K562 (cell line): ENCODE data around the gene CD164L2. TPM values are rescaled to one million over a fixed set of nuclear protein-coding genes. Genes with fewer than 3 reads are reported as not detected.

ENCODE experiments used
- ATAC-seq: fragments of 200-7000 bp; cut with Tn5 transposase; 3 replicates; pipeline ENCODE4 v1.9.1; 2020; ENCODE audit warnings: moderate library complexity
- BruUV-seq: library from RNA; stranded (reverse); fragments of 400-500 nt; replicated peaks from 2 replicates; lab custom pipeline; 2021; lab: Mats Ljungman, UMichigan
- CTCF ChIA-PET: fragments of 300-600 bp; formaldehyde crosslinking; extraction: SDS; loops from one replicate; lab custom pipeline; 2021; ENCODE audit warnings: low intra/inter-chr PET ratio; lab: Yijun Ruan, JAX
- POLR2A ChIA-PET: fragments of 300-600, 350-650 bp; sonication (Branson Sonifier 250); formaldehyde crosslinking; extraction: SDS; loops from one replicate; lab custom pipeline; 2021; ENCODE audit warnings: antibody characterized with exemption, inconsistent platforms; lab: Yijun Ruan, JAX
- DNase-seq, 4 experiments: peaks; one replicate each; pipeline versions ENCODE4 v3.0.0 to v3.0.0-alpha.2; 2011 to 2018; ENCODE audit warnings: low spot score in 3 of 4, mixed read lengths in 3 of 4; ENCODE audit errors: extremely low read depth in 1 of 4
- FAIRE-seq: peaks from 2 replicates; lab custom pipeline; 2011; peaks lifted over from hg19 to GRCh38; lab: Jason Lieb, UNC
- H2AFZ ChIP-seq: 2 replicates; pipeline ENCODE4 v1.6.0; 2011; ENCODE audit warnings: low read depth, low read length, control low read depth, inconsistent platforms
- H3K27ac ChIP-seq: fragments of 200-600 bp; 3 replicates; pipeline ENCODE4 v1.8.0; 2011; ENCODE audit warnings: low read depth, mild to moderate bottlenecking, control low read depth, inconsistent platforms, low read length, moderate library complexity, mixed read lengths; ENCODE audit errors: extremely low read depth
- H3K27me3 ChIP-seq, 2 experiments: fragments of 300-600 bp in 1 of 2; 2 replicates in 1 of 2; 3 replicates in 1 of 2; pipeline versions ENCODE4 v1.6.0 to v1.8.0; 2011; ENCODE audit warnings: inconsistent platforms in 2 of 2, low read length in 2 of 2, mild to moderate bottlenecking in 1 of 2, mixed read lengths in 1 of 2, moderate library complexity in 1 of 2; ENCODE audit not compliant: control insufficient read depth in 2 of 2, insufficient read depth in 2 of 2
- H3K36me3 ChIP-seq: fragments of 300-600 bp; 3 replicates; pipeline ENCODE4 v1.8.0; 2011; ENCODE audit warnings: mild to moderate bottlenecking, low read length, inconsistent platforms; ENCODE audit not compliant: control insufficient read depth, insufficient read depth
- H3K4me1 ChIP-seq, 2 experiments: fragments of 200-600 bp in 1 of 2; replicated peaks in 1 of 2; 2 replicates in 1 of 2; 3 replicates in 1 of 2; pipeline versions ENCODE4 v1.5.1 to v1.8.0; 2011; ENCODE audit warnings: inconsistent platforms in 2 of 2, low read length in 2 of 2, mild to moderate bottlenecking in 1 of 2, mixed read lengths in 1 of 2, moderate library complexity in 1 of 2; ENCODE audit not compliant: control insufficient read depth in 2 of 2, insufficient read depth in 2 of 2
- H3K4me2 ChIP-seq: 2 replicates; pipeline ENCODE4 v1.6.1; 2011; ENCODE audit warnings: low read length, control low read depth, inconsistent platforms, mixed read lengths; ENCODE audit not compliant: insufficient read depth
- H3K4me3 ChIP-seq: fragments of 200-600 bp; sonication (generic), shearing (Covaris generic); 2 replicates; pipeline ENCODE4 v1.5.1; 2016; ENCODE audit warnings: control low read depth, inconsistent platforms
- H3K79me2 ChIP-seq: fragments of 200-600 bp; 3 replicates; pipeline ENCODE4 v1.8.0; 2011; ENCODE audit warnings: low read length, inconsistent platforms; ENCODE audit not compliant: control insufficient read depth, insufficient read depth
- H3K9ac ChIP-seq, 2 experiments: 2 replicates each; pipeline versions ENCODE4 v1.6.0 to v1.6.1; 2011; ENCODE audit warnings: low read depth in 2 of 2, low read length in 2 of 2, control low read depth in 1 of 2, inconsistent platforms in 1 of 2, mild to moderate bottlenecking in 1 of 2, mixed read lengths in 1 of 2; ENCODE audit not compliant: insufficient read depth in 1 of 2
- H3K9me1 ChIP-seq: one replicate; pipeline ENCODE4 v1.6.0; 2011; ENCODE audit warnings: inconsistent platforms, mild to moderate bottlenecking, low read length, moderate library complexity; ENCODE audit not compliant: control insufficient read depth, insufficient read depth
- H3K9me3 ChIP-seq: replicated peaks from 2 replicates; pipeline ENCODE4 v1.5.1; 2011; ENCODE audit warnings: low read depth, low read length, inconsistent platforms; ENCODE audit not compliant: control insufficient read depth, insufficient read depth
- H4K20me1 ChIP-seq: replicated peaks from 2 replicates; pipeline ENCODE4 v1.6.1; 2011; ENCODE audit warnings: low read length, inconsistent platforms, mixed read lengths; ENCODE audit not compliant: control insufficient read depth, insufficient read depth
- BRD4 ChIP-seq: fragments of 200-600 bp; sonication (generic); IDR thresholded peaks from 2 replicates; pipeline ENCODE4 v1.6.1; 2017; ENCODE audit warnings: inconsistent platforms
- CBX5 ChIP-seq: IDR thresholded peaks from 2 replicates; pipeline ENCODE4 v1.6.1; 2014; ENCODE audit warnings: low read depth, borderline replicate concordance
- DMBX1 ChIP-seq: fragments of 250-450 bp; sonication (Bioruptor Pico); IDR thresholded peaks from 2 replicates; pipeline ENCODE4 v1.8.0; 2022; ENCODE audit warnings: inconsistent platforms, mild to moderate bottlenecking, moderate library complexity, borderline replicate concordance
- NCOA6 ChIP-seq: fragments of 450-650 bp; IDR thresholded peaks from 2 replicates; pipeline ENCODE4 v1.6.1; 2017; ENCODE audit warnings: mild to moderate bottlenecking
- POLR2B ChIP-seq: fragments of 450-650 bp; IDR thresholded peaks from 2 replicates; pipeline ENCODE4 v1.6.1; 2018; ENCODE audit warnings: low read depth; ENCODE audit not compliant: partially characterized antibody
- PURB ChIP-seq: sonication (generic); formaldehyde crosslinking; IDR thresholded peaks from 2 replicates; pipeline ENCODE4 v1.9.0; 2021; ENCODE audit warnings: low read depth, mild to moderate bottlenecking, missing genetic modification reagents
- SMARCE1 ChIP-seq: fragments of 450-650 bp; IDR thresholded peaks from 2 replicates; pipeline ENCODE4 v1.7.1; 2016; ENCODE audit warnings: mild to moderate bottlenecking
- ZEB2 ChIP-seq: fragments of 450-650 bp; IDR thresholded peaks from 2 replicates; pipeline ENCODE4 v1.6.1; 2016
- ZFP91 ChIP-seq: sonication (generic); formaldehyde crosslinking; IDR thresholded peaks from 2 replicates; pipeline ENCODE4 v1.8.0; 2022; ENCODE audit warnings: mild to moderate bottlenecking, missing genetic modification reagents
- WGBS: fragments of 100-300 bp; shearing (Covaris generic); methylation state at CpG from one replicate; pipeline ENCODE4 v1.1.6; 2016; ENCODE audit warnings: low coverage, mixed read lengths; ENCODE audit not compliant: insufficient coverage; ENCODE audit errors: missing lambda C conversion rate; 5-methylcytosine and 5-hydroxymethylcytosine counted together
- in situ Hi-C: fragments of 300-500 bp; cut with MboI; formaldehyde crosslinking; loops from 4 replicates; pipeline ENCODE4 v1.15.0; 2018; ENCODE audit warnings: inconsistent platforms, mixed read lengths
- intact Hi-C: fragments of 100-400 bp; cut with micrococcal nuclease; formaldehyde crosslinking; loops from 2 replicates; pipeline ENCODE4 v1.14.2; 2022
- polyA plus RNA-seq, 8 experiments: library from polyadenylated mRNA; depleted of rRNA in 4 of 8; stranded (reverse) in 5 of 8; unstranded in 3 of 8; fragments of >200 nt; fragmentation: Nextera tagmentation in 2 of 8; fragmentation: Illumina TruSeq in 1 of 8; extraction: Ambion mirVana in 2 of 8; extraction: Trizol in 1 of 8; gene quantifications; 2 replicates each; pipeline versions ENCODE4 v1.2.1 to v1.2.3, GENCODE V29; 2011 to 2014; ENCODE audit warnings: inconsistent platforms in 1 of 8, missing spikeins in 1 of 8
- total RNA-seq, 7 experiments: library from RNA; depleted of rRNA in 6 of 7; stranded (reverse); fragments of >200 nt in 6 of 7; fragmentation: Illumina TruSeq in 2 of 7; extraction: Trizol in 2 of 7; gene quantifications; 2 replicates each; pipeline versions ENCODE4 v1.2.1 to v1.2.3, GENCODE V29; 2011 to 2021; ENCODE audit warnings: low replicate concordance in 1 of 7
- TF ChIP-seq, protein P1 (sequence below), 2 experiments: fragments of 450-650 bp; IDR thresholded peaks; 2 replicates each; pipeline ENCODE4 v1.6.1; 2016; ENCODE audit warnings: mild to moderate bottlenecking in 2 of 2, borderline replicate concordance in 1 of 2, low read depth in 1 of 2, moderate library complexity in 1 of 2
- TF ChIP-seq, protein P2 (sequence below): fragments of 200-800 bp; sonication (Bioruptor generic); IDR thresholded peaks from 2 replicates; pipeline ENCODE4 v1.6.1; 2017; ENCODE audit warnings: missing genetic modification characterization, missing compliant biosample characterization

CD164L2 gene
- total and polyA plus RNA-seq, 9 of the 15 experiments (the other 6 are each of a cell fraction or from before 2014, with no cell fraction given), result 0.08 to 0.92 (median 0.38) TPM; not detected in 1

DNA sequence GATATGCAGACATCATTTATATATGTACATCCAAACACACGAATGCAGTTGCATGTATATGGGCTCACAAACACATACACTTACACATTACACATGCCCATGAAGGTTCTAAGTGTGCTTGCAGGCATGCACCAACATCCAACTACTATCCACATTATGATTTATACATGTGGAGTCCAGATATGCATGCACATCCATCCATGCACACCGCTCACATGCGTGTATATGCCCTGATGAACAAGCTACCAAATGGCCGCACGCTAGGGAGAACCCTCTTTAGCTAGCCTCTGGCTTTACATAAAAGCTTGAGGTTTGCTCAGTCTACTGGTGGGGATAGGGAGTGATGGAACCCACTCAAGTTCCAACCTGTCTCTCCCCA, 17.8 kb upstream of the CD164L2 start:
- ATAC-seq (no peak), DNase-seq (no peak), FAIRE-seq (no peak)
- POLR2A ChIA-PET, result interaction anchor here (0.5 to 2.8 kb wide), 5 partner anchors 10 to 201 kb away, joined by 3 to 23 read pairs (median 5); partner anchors contain the start of gene SYTL1
- Histone ChIP-seq H3K4me2 (no peak overlapping the region), H3K36me3 (peaks cover 15% of the 10 kb centered on the region; the same call in 2 of the 3 replicates), H3K27me3 (no peaks in the 10 kb centered on the region), H3K9ac (no peak overlapping the region), H3K4me1 (peaks cover 0 to 23% of the 10 kb centered on the region in 2 experiments; a peak in 3 of 5 replicates), H3K79me2 (no peaks in the 10 kb centered on the region), H3K9me1 (no peaks in the 10 kb centered on the region), H3K27ac (no peak overlapping the region), H3K9me3 (no peaks in the 10 kb centered on the region), H2AFZ (no peak overlapping the region), H3K4me3 (no peak overlapping the region), H4K20me1 (no peaks in the 10 kb centered on the region)
- intact Hi-C loops, result no loop called here
- TF ChIP-seq, protein P1, sequence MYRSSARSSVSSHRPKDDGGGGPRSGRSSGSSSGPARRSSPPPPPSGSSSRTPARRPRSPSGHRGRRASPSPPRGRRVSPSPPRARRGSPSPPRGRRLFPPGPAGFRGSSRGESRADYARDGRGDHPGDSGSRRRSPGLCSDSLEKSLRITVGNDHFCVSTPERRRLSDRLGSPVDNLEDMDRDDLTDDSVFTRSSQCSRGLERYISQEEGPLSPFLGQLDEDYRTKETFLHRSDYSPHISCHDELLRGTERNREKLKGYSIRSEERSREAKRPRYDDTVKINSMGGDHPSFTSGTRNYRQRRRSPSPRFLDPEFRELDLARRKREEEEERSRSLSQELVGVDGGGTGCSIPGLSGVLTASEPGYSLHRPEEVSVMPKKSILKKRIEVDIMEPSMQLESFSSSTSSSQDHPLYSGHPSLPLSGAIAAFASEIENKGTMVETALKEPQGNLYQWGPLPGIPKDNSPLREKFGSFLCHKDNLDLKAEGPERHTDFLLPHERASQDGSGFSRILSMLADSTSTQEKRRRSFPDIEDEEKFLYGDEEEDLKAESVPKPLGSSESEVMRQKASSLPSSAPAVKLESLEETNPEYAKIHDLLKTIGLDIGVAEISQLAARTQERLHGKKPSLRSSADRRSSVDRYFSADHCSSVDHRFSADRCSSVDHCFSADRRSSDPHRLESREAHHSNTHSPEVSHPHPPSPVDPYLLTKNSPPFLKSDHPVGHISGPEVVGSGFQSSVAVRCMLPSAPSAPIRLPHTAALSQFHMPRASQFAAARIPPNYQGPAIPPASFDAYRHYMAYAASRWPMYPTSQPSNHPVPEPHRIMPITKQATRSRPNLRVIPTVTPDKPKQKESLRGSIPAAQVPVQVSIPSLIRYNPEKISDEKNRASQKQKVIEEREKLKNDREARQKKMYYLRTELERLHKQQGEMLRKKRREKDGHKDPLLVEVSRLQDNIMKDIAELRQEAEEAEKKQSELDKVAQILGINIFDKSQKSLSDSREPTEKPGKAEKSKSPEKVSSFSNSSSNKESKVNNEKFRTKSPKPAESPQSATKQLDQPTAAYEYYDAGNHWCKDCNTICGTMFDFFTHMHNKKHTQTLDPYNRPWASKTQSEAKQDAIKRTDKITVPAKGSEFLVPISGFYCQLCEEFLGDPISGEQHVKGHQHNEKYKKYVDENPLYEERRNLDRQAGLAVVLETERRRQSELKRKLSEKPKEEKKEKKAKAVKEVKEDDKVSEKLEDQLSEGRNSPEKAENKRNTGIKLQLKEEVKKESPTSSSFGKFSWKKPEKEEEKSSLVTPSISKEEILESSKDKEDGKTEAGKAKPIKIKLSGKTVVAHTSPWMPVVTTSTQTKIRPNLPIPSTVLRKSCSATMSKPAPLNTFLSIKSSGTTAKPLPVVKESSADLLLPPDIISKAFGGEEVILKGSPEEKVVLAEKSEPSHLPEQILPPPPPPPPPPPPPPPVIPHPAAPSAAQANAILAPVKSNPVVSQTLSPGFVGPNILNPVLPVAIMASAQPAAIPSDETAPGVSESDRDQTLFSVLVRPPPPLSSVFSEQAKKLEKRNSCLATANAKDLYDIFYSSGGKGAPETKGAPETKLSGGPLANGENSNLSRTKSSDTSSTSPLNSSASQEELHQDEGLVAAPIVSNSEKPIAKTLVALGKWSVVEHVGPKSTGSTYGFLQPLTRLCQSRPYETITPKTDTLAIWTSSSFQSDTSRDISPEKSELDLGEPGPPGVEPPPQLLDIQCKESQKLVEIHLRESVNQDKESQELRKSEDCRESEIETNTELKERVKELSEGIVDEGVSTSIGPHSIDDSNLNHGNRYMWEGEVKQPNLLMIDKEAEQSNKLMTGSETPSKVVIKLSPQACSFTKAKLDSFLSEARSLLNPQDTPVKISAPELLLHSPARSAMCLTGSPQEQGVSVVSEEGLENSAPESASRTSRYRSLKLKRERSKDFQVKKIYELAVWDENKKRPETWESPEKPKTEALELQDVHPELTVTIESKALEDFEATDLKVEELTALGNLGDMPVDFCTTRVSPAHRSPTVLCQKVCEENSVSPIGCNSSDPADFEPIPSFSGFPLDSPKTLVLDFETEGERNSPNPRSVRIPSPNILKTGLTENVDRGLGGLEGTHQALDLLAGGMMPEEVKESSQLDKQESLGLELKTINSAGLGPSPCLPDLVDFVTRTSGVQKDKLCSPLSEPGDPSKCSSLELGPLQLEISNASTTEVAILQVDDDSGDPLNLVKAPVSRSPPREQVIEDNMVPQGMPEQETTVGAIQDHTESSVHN (IDR thresholded peaks at IDR 0.05; ENCODE audit: borderline replicate concordance in 1 of 2, low read depth in 1 of 2), result no peak
- TF ChIP-seq PURB (CRISPR knock-in tag) (no peak), DMBX1 (CRISPR knock-in tag) (no peak), POLR2B (peak; percentile 50), SMARCE1 (no peak), CBX5 (no peak), BRD4 (no peak), ZFP91 (CRISPR knock-in tag) (0 out of 2 replicates have a peak, but pooled peaks have one; percentile 36), NCOA6 (no peak), ZEB2 (no peak)
- TF ChIP-seq, protein P2, sequence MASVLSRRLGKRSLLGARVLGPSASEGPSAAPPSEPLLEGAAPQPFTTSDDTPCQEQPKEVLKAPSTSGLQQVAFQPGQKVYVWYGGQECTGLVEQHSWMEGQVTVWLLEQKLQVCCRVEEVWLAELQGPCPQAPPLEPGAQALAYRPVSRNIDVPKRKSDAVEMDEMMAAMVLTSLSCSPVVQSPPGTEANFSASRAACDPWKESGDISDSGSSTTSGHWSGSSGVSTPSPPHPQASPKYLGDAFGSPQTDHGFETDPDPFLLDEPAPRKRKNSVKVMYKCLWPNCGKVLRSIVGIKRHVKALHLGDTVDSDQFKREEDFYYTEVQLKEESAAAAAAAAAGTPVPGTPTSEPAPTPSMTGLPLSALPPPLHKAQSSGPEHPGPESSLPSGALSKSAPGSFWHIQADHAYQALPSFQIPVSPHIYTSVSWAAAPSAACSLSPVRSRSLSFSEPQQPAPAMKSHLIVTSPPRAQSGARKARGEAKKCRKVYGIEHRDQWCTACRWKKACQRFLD, result no peak
- CTCF ChIA-PET, result no interaction called here
- no TSS peak for BruUV-seq
- in situ Hi-C loops, result no loop called here
- WGBS, result 83% methylated on average over 5 of the region's 5 CpGs
